HEK293 (cell line): Measurements from ENCODE around the gene FRYL.

Source experiments
- CTCF ChIA-PET: fragments of 350-600 bp; formaldehyde crosslinking; extraction: SDS; loops from one replicate; lab custom pipeline; 2021; ENCODE audit warnings: antibody characterized with exemption; lab: Yijun Ruan, JAX
- POLR2A ChIA-PET: fragments of 300-600 bp; formaldehyde crosslinking; extraction: SDS; loops from one replicate; lab custom pipeline; 2020; ENCODE audit warnings: antibody characterized with exemption, inconsistent platforms; lab: Yijun Ruan, JAX
- H3K27ac ChIP-seq: fragments of 200-500 bp; sonication (Bioruptor generic); 2 replicates; pipeline ENCODE4 v1.5.1; 2014; ENCODE audit warnings: low read depth, low read length, control low read depth, inconsistent platforms; ENCODE audit errors: extremely low read depth
- H3K36me3 ChIP-seq, 2 experiments: fragments of 200-500 bp in 1 of 2; sonication (Bioruptor generic) in 1 of 2; 1 replicate in 1 of 2; 2 replicates in 1 of 2; pipeline ENCODE4 v1.5.1; 2014 to 2017; ENCODE audit warnings: inconsistent platforms in 2 of 2, low read length in 2 of 2; ENCODE audit not compliant: control insufficient read depth in 2 of 2, insufficient read depth in 1 of 2
- H3K4me1 ChIP-seq: fragments of 200-500 bp; sonication (Bioruptor generic); 2 replicates; pipeline ENCODE4 v1.5.1; 2014; ENCODE audit warnings: mild to moderate bottlenecking, low read length, inconsistent platforms; ENCODE audit not compliant: control insufficient read depth, insufficient read depth
- H3K4me3 ChIP-seq: 2 replicates; pipeline ENCODE4 v1.5.1; 2011; ENCODE audit warnings: low read depth, mild to moderate bottlenecking, control low read depth, low read length, moderate library complexity
- H3K9me3 ChIP-seq: fragments of 200-500 bp; sonication (Bioruptor generic); 2 replicates; pipeline ENCODE4 v1.5.1; 2014; ENCODE audit warnings: low read depth, low read length, inconsistent platforms; ENCODE audit not compliant: control insufficient read depth, insufficient read depth
- AEBP2 ChIP-seq: fragments of 450-650 bp; formaldehyde crosslinking; IDR thresholded peaks from 2 replicates; pipeline ENCODE4 v1.5.1; 2016; ENCODE audit warnings: missing biosample characterization, missing genetic modification characterization, borderline replicate concordance
- HIC1 ChIP-seq: fragments of 450-650 bp; formaldehyde crosslinking; IDR thresholded peaks from 2 replicates; pipeline ENCODE4 v1.5.1; 2016; ENCODE audit warnings: missing biosample characterization, missing genetic modification characterization
- HOXA7 ChIP-seq: sonication (generic); formaldehyde crosslinking; IDR thresholded peaks from 2 replicates; pipeline ENCODE4 v1.8.1; 2022; ENCODE audit warnings: missing genetic modification reagents, borderline replicate concordance
- IKZF3 ChIP-seq: fragments of 450-650 bp; IDR thresholded peaks from 2 replicates; pipeline ENCODE4 v1.5.0; 2018; ENCODE audit warnings: missing biosample characterization, mild to moderate bottlenecking, missing genetic modification characterization, moderate library complexity
- INSM2 ChIP-seq: fragments of 450-650 bp; formaldehyde crosslinking; IDR thresholded peaks from 2 replicates; pipeline ENCODE4 v1.5.1; 2016; ENCODE audit warnings: missing biosample characterization, missing genetic modification characterization
- KLF17 ChIP-seq: fragments of 450-650 bp; formaldehyde crosslinking; IDR thresholded peaks from 2 replicates; pipeline ENCODE4 v1.5.1; 2016; ENCODE audit warnings: missing biosample characterization, missing genetic modification characterization
- KLF8 ChIP-seq: fragments of 450-650 bp; formaldehyde crosslinking; IDR thresholded peaks from 2 replicates; pipeline ENCODE4 v1.5.1; 2016; ENCODE audit warnings: missing biosample characterization, missing genetic modification characterization
- OVOL3 ChIP-seq: fragments of 450-650 bp; formaldehyde crosslinking; IDR thresholded peaks from 2 replicates; pipeline ENCODE4 v1.5.1; 2016; ENCODE audit warnings: missing biosample characterization, missing genetic modification characterization
- SCRT1 ChIP-seq: fragments of 450-650 bp; formaldehyde crosslinking; IDR thresholded peaks from 2 replicates; pipeline ENCODE4 v1.5.1; 2016; ENCODE audit warnings: missing biosample characterization, missing genetic modification characterization, borderline replicate concordance
- ZBTB10 ChIP-seq: fragments of 450-650 bp; formaldehyde crosslinking; IDR thresholded peaks from 2 replicates; pipeline ENCODE4 v1.5.1; 2016; ENCODE audit warnings: missing biosample characterization, missing genetic modification characterization
- ZBTB11 ChIP-seq: fragments of 450-650 bp; formaldehyde crosslinking; conservative IDR thresholded peaks from 2 replicates; pipeline ENCODE4 v1.5.1; 2016; ENCODE audit warnings: low read depth, missing biosample characterization, missing genetic modification characterization
- ZBTB6 ChIP-seq: fragments of 450-650 bp; formaldehyde crosslinking; IDR thresholded peaks from 2 replicates; pipeline ENCODE4 v1.5.1; 2017; ENCODE audit warnings: missing biosample characterization, missing genetic modification characterization
- ZBTB7A ChIP-seq: fragments of 450-650 bp; formaldehyde crosslinking; IDR thresholded peaks from 2 replicates; pipeline ENCODE4 v1.5.1; 2016; ENCODE audit warnings: low read depth, missing biosample characterization, missing genetic modification characterization
- ZNF18 ChIP-seq: fragments of 450-650 bp; formaldehyde crosslinking; IDR thresholded peaks from 2 replicates; pipeline ENCODE4 v1.5.1; 2016; ENCODE audit warnings: missing biosample characterization, missing genetic modification characterization
- ZNF239 ChIP-seq: fragments of 450-650 bp; formaldehyde crosslinking; IDR thresholded peaks from 2 replicates; pipeline ENCODE4 v1.5.1; 2016; ENCODE audit warnings: missing biosample characterization, missing genetic modification characterization
- ZNF544 ChIP-seq: fragments of 450-650 bp; formaldehyde crosslinking; IDR thresholded peaks from 2 replicates; pipeline ENCODE4 v1.5.0; 2017; ENCODE audit warnings: missing biosample characterization, missing genetic modification characterization

The FRYL gene

GRCh38 chr4:48629458-48629857 is 150.6 kb downstream of the FRYL start:
- H3K4me1 ChIP-seq = no peaks in the 10 kb centered on the region

GRCh38 chr4:48623182-48623780 is 156.8 kb downstream of the FRYL start:
- H3K4me3 ChIP-seq = no peak overlapping the region
- TF ChIP-seq HOXA7 (no peak), INSM2 (no peak), HIC1 (tag by site-specific recombination) (no peak), AEBP2 (tag by site-specific recombination) (no peak), KLF8 (tag by site-specific recombination) (no peak), ZBTB11 (tag by site-specific recombination) (no peak), KLF17 (no peak), SCRT1 (tag by site-specific recombination) (no peak), ZNF18 (no peak), OVOL3 (no peak), ZBTB10 (no peak), ZNF544 (tag by site-specific recombination) (no peak), ZBTB7A (tag by site-specific recombination) (no peak), ZBTB6 (tag by site-specific recombination) (no peak)
- no peak overlapping the region for H3K27ac ChIP-seq
- H3K4me1 ChIP-seq = no peaks in the 10 kb centered on the region
- no peaks in the 10 kb centered on the region for H3K9me3 ChIP-seq
- ChIA-PET POLR2A (no interaction called here), CTCF (interaction anchor here (0.9 kb wide), 1 partner anchor 45 kb away, joined by 5 read pairs; no protein-coding TSS in a partner anchor)
- peaks cover 0 to 7% of the 10 kb centered on the region in 2 experiments; a peak in 1 of 3 replicates for H3K36me3 ChIP-seq

More at GRCh38 chr4:48629458-48629857, 150.6 kb downstream of the FRYL start:
- Histone ChIP-seq H3K27ac (no peak overlapping the region), H3K9me3 (no peaks in the 10 kb centered on the region)
- POLR2A ChIA-PET = no interaction called here
- TF ChIP-seq ZNF239 (tag by site-specific recombination) (no peak), IKZF3 (tag by site-specific recombination) (no peak)
- TF ChIP-seq, all 188 proteins: peak for 0
- CTCF ChIA-PET = no interaction called here
- H3K4me3 ChIP-seq = no peak overlapping the region
- no peaks in the 10 kb centered on the region for H3K36me3 ChIP-seq
